Upper lobe of left lung (tissue), 6 donors: ENCODE measurements around the gene AMIGO2. TPM values are rescaled to one million over a fixed set of nuclear protein-coding genes. Genes with fewer than 3 reads are reported as not detected.

Source experiments
- ATAC-seq, 2 donors: fragments of 200-7000 bp; cut with Tn5 transposase; one replicate each; pipeline ENCODE4 v1.9.1; 2022; ENCODE audit warnings: mild to moderate bottlenecking in 2 of 2, moderate library complexity in 2 of 2; ENCODE audit not compliant: low FRiP score in 2 of 2
- DNase-seq, 2 donors: peaks; one replicate each; pipeline ENCODE4 v3.0.0-alpha.2; 2019 to 2020
- H3K27ac ChIP-seq, 4 donors: fragments of 200-600 bp; sonication (generic); one replicate each; pipeline ENCODE4 v1.5.1; 2016 to 2019
- H3K27me3 ChIP-seq, 4 donors: fragments of 200-600 bp; sonication (generic); one replicate each; pipeline ENCODE4 v1.5.1; 2017 to 2019
- H3K36me3 ChIP-seq, 4 donors: fragments of 200-600 bp; sonication (generic); one replicate each; pipeline ENCODE4 v1.5.1; 2016 to 2019
- H3K4me1 ChIP-seq, 4 donors: fragments of 200-600 bp; sonication (generic); one replicate each; pipeline ENCODE4 v1.5.1; 2018 to 2019
- H3K4me3 ChIP-seq, 4 donors: fragments of 200-600 bp; sonication (generic); one replicate each; pipeline ENCODE4 v1.5.1; 2017 to 2019; ENCODE audit warnings: mild to moderate bottlenecking in 2 of 4, moderate library complexity in 1 of 4
- H3K9me3 ChIP-seq, 4 donors: fragments of 200-600 bp; sonication (generic); one replicate each; pipeline ENCODE4 v1.5.1; 2018 to 2019
- EP300 ChIP-seq, 4 donors: sonication (generic); formaldehyde crosslinking; IDR thresholded peaks; one replicate each; pipeline ENCODE4 v1.5.1; 2017; ENCODE audit warnings: antibody characterized with exemption in 4 of 4, control low read depth in 2 of 4
- POLR2A ChIP-seq, 4 donors: fragments of 450-650 bp; IDR thresholded peaks; one replicate each; pipeline ENCODE4 v1.5.1; 2016 to 2017; ENCODE audit warnings: antibody characterized with exemption in 4 of 4, mild to moderate bottlenecking in 2 of 4
- POLR2AphosphoS5 ChIP-seq, 2 donors: sonication (generic); formaldehyde crosslinking; IDR thresholded peaks; one replicate each; pipeline ENCODE4 v1.5.1; 2017; ENCODE audit warnings: antibody characterized with exemption in 2 of 2
- WGBS, 2 donors: methylation state at CpG; one replicate each; pipeline ENCODE4 v1.1.5; 2017 to 2018; 5-methylcytosine and 5-hydroxymethylcytosine counted together
- total RNA-seq, 6 donors: library from RNA; depleted of rRNA in 4 of 6; stranded (reverse); fragments of >200 nt in 4 of 6; gene quantifications; one replicate each; pipeline versions ENCODE4 v1.1.0 to v1.2.1, GENCODE V29; 2016 to 2021
- TF ChIP-seq, protein P1 (sequence below), 6 experiments: fragments of 450-650 bp in 4 of 6; fragments of 200-600 bp in 2 of 6; sonication (generic) in 2 of 6; IDR thresholded peaks; one replicate each; pipeline ENCODE4 v1.5.1; 2016 to 2019; ENCODE audit warnings: antibody characterized with exemption in 6 of 6
- donor health status: DM: no; HTN: no; CAD: no; lungs with moderate emphysema.
- donor health status: DM: no; HTN: yes; CAD: no; lungs with severe emphysema.

AMIGO2 gene, protein sequence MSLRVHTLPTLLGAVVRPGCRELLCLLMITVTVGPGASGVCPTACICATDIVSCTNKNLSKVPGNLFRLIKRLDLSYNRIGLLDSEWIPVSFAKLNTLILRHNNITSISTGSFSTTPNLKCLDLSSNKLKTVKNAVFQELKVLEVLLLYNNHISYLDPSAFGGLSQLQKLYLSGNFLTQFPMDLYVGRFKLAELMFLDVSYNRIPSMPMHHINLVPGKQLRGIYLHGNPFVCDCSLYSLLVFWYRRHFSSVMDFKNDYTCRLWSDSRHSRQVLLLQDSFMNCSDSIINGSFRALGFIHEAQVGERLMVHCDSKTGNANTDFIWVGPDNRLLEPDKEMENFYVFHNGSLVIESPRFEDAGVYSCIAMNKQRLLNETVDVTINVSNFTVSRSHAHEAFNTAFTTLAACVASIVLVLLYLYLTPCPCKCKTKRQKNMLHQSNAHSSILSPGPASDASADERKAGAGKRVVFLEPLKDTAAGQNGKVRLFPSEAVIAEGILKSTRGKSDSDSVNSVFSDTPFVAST
- 10 to 100 TPM; 16.8 to 27.0 (median 22.2) TPM for total RNA-seq

- H3K9me3 ChIP-seq = no peaks in the 10 kb centered on the region
- no peaks in the 10 kb centered on the region for H3K27me3 ChIP-seq
- peak; percentile 64 to 70 for ATAC-seq
- DNase-seq = peak; percentile 86 to 94
- H3K36me3 ChIP-seq = no peaks in the 10 kb centered on the region
- TF ChIP-seq, protein P1, sequence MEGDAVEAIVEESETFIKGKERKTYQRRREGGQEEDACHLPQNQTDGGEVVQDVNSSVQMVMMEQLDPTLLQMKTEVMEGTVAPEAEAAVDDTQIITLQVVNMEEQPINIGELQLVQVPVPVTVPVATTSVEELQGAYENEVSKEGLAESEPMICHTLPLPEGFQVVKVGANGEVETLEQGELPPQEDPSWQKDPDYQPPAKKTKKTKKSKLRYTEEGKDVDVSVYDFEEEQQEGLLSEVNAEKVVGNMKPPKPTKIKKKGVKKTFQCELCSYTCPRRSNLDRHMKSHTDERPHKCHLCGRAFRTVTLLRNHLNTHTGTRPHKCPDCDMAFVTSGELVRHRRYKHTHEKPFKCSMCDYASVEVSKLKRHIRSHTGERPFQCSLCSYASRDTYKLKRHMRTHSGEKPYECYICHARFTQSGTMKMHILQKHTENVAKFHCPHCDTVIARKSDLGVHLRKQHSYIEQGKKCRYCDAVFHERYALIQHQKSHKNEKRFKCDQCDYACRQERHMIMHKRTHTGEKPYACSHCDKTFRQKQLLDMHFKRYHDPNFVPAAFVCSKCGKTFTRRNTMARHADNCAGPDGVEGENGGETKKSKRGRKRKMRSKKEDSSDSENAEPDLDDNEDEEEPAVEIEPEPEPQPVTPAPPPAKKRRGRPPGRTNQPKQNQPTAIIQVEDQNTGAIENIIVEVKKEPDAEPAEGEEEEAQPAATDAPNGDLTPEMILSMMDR (IDR thresholded peaks at IDR 0.05) = peak in 4 of 6 experiments; percentile 8 to 45 (median 20)
- TF ChIP-seq POLR2AphosphoS5 (IDR thresholded peaks at IDR 0.05) (peak; percentile 9 to 39), POLR2A (IDR thresholded peaks at IDR 0.05) (peak in 1 of 4 donors; percentile 33), EP300 (IDR thresholded peaks at IDR 0.05) (no peak)
- 1% methylated on average over 17 to 49 of the region's 58 CpGs for WGBS, 2 donors
- H3K4me1 ChIP-seq = peaks cover 27 to 49% (median 38%) of the 10 kb centered on the region in 4 donors
- H3K27ac ChIP-seq = peak within 1 kb of the TSS; percentile 89 to 96 (median 94)
- H3K4me3 ChIP-seq = peak within 1 kb of the TSS; percentile 63 to 83 (median 73)
Observed at GRCh38 chr12:47079468-47079980, at the start of gene AMIGO2, which contains the start of gene PCED1B. TSS of gene AMIGO2 (minus strand) at chr12:47079959. CDS start at chr12:47079002, 957 bp downstream. TSS of gene PCED1B (plus strand) at chr12:47079621. CDS start at chr12:47235064, 155,443 bp downstream.

GRCh38 chr12:47126246-47126645, 46.5 kb upstream of the AMIGO2 start:
- no peak for DNase-seq
- no peaks in the 10 kb centered on the region for H3K9me3 ChIP-seq
- no peak overlapping the region for H3K27ac ChIP-seq
- H3K4me3 ChIP-seq = no peak overlapping the region
- no peaks in the 10 kb centered on the region for H3K36me3 ChIP-seq
- ATAC-seq = no peak
- H3K4me1 ChIP-seq = no peaks in the 10 kb centered on the region
- TF ChIP-seq POLR2AphosphoS5 (IDR thresholded peaks at IDR 0.05) (no peak), POLR2A (IDR thresholded peaks at IDR 0.05) (no peak), EP300 (IDR thresholded peaks at IDR 0.05) (no peak)
- TF ChIP-seq, protein P1 (IDR thresholded peaks at IDR 0.05) = no peak
- no peaks in the 10 kb centered on the region for H3K27me3 ChIP-seq
- 82 to 86% methylated on average over 1 of the region's 1 CpG for WGBS, 2 donors

DNA sequence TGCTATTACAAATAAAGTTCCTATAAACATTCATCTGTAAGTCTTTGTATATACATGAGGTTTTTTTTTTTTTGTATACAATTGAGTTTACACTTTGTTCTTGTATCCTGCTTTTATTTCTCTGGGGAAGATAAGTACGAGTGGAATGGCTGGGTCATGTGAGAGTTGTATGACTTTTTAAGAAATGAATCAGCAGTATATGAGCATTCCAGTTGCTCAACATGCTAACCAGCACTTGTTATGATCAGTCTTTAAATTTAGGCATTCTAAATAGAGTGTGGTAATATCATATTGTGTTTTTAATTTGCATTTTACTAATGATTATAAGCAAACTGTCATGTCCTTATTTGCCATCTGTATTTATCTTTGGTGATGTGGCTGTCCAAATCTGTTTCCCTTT, 44.7 kb upstream of the AMIGO2 start:
- ATAC-seq = no peak
- Histone ChIP-seq H3K4me1 (no peaks in the 10 kb centered on the region), H3K36me3 (no peaks in the 10 kb centered on the region), H3K27me3 (no peaks in the 10 kb centered on the region), H3K27ac (no peak overlapping the region), H3K9me3 (no peaks in the 10 kb centered on the region), H3K4me3 (no peak overlapping the region)
- no peak for DNase-seq
- WGBS, 2 donors = 18 to 31% methylated on average over 1 of the region's 1 CpG
- no peak for TF ChIP-seq POLR2A (IDR thresholded peaks at IDR 0.05)
- TF ChIP-seq, protein P1 (IDR thresholded peaks at IDR 0.05) = no peak
- no peak for TF ChIP-seq EP300 (IDR thresholded peaks at IDR 0.05)
- TF ChIP-seq POLR2AphosphoS5 (IDR thresholded peaks at IDR 0.05) = no peak

DNA sequence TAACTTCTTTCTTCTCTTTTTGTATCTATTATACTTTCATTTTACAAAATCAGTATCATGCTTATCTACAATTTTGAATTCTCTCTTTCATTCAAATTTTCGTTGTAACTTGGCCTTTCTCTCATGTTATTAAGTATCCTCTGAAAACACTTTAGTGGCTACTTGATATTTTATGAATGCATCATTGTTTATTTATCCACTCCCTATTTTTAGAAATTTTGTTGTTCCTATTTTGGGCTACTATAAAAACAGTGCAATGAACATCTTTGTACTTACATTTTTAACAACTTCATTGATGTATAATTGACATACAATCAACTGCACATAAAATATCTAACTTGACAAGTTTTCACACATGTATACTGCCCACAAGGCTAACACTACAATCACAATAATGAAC, 44.0 kb upstream of the AMIGO2 start:
- ATAC-seq = no peak
- Histone ChIP-seq H3K27ac (no peak overlapping the region), H3K27me3 (no peaks in the 10 kb centered on the region), H3K9me3 (no peaks in the 10 kb centered on the region), H3K36me3 (no peaks in the 10 kb centered on the region), H3K4me1 (no peaks in the 10 kb centered on the region), H3K4me3 (no peak overlapping the region)
- no peak for DNase-seq
- TF ChIP-seq POLR2AphosphoS5 (IDR thresholded peaks at IDR 0.05) (no peak), POLR2A (IDR thresholded peaks at IDR 0.05) (no peak), EP300 (IDR thresholded peaks at IDR 0.05) (no peak)
- TF ChIP-seq, protein P1 (IDR thresholded peaks at IDR 0.05) = no peak
- 43 to 44% methylated on average over 1 of the region's 1 CpG for WGBS, 2 donors
